Fibroblast of skin of back (primary cell): ENCODE data around the gene PRDM1.

Experiments used
- DNase-seq: peaks from one replicate; pipeline ENCODE4 v3.0.0-alpha.2; 2013

The PRDM1 gene

DNA sequence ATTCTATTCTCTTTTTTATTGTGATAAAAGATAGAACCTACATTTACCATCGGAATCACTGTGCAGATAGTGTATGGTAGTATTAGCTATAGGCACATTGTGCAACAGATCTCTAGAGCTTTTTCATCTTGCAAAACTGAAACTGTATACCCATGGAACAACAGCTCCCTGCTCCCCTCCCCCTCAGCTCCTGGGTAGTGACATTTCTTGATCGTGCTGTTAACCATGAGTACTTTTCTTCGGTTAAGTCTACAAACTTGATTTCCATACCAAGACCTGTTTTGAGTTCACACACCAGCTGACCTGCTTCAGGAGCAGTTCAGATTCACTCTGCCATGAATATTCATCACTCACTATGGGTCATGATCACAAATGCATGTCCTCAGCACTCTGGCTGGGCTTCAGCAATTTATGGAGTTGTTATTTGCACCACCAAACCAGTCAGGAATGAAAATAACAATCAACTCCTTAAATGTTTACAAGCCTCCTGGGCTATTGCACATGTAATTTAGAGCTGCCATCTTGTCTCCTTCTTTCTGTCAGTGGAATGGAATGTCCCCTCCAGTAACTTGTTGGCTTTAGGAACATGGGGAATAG lies 32.8 kb downstream of the PRDM1 start:
- DNase-seq, result no peak

- peak; percentile 60 for DNase-seq
Measured at GRCh38 chr6:106119546-106119945, 33.4 kb downstream of the PRDM1 start.

DNA sequence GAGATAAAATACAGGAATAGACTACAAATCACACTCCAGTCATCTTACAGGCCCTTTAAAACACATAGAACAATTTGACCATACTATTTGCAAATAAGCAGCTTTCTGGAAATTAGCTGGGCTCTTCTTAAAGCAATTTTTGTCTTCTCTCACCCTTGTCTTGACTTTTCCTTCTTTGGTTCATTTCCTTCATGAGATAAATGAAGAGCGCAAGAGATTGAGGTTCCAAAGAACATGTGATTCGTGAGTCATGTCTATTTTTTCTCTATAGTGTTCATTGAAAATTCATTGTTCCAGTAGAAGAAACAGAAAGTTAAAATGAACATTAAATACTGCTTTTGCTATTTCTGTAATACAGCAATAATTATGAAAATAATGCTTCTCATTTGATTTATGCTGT lies 33.9 kb downstream of the PRDM1 start:
- DNase-seq, result no peak

- DNase-seq, result no peak
Measured at GRCh38 chr6:106120406-106120805, 34.3 kb downstream of the PRDM1 start.

DNA sequence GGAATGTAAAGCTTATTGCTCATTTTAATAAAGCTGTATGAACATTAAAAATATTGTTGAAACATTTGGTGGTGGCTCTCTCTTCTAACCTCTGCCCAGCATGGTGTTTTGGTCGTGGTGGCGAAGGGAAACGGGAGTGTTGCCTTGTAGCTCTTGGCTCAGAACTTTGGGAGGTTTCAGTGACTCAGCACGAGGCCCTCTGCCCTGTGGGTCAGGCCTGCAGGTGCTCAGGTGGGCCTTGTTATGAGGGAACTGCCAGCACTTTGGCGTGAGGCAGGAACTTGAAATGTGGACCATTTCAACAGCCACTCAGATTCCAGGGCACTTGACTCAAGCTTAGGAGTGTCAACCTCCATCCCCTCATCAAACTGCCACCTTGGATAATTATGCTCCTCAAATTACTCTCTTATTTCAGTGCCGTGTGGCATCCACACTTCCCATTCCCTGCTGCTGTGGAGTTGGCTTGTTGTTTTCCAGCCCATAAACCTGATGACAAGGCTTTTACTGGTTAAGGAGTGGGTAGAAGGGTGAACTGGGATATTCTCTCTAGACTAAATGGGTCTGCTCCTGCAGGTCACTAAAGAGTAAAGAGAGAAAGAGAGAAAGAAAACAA lies 36.3 kb downstream of the PRDM1 start:
- no peak for DNase-seq

- DNase-seq, result no peak
Measured at GRCh38 chr6:106122938-106123656, 37.0 kb downstream of the PRDM1 start.

- no peak for DNase-seq
Measured at GRCh38 chr6:106124015-106124414, 37.9 kb downstream of the PRDM1 start.

- no peak for DNase-seq
Measured at GRCh38 chr6:106124437-106125430, 38.6 kb downstream of the PRDM1 start.

GRCh38 chr6:106125925-106126435 lies 39.8 kb downstream of the PRDM1 start:
- no peak for DNase-seq

DNA sequence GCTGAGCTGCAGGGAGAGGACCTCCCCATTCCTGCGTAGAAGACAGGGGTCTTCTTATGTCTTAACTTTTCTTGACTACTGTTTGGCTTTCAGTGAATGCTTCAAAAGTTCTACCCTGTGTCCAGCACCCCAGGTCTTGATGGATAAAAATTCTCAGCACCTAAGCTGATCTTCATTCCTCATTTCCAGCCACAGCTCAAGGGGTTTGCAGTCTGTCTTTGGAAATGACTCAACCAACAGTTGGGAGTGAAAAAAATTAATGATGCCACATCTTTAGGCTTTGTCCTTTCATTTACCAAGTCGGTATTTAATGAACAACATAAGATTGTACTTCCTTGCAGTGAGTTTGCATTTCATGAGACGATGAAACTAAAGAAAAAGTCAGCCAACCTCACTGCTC lies 40.3 kb downstream of the PRDM1 start:
- no peak for DNase-seq

DNA sequence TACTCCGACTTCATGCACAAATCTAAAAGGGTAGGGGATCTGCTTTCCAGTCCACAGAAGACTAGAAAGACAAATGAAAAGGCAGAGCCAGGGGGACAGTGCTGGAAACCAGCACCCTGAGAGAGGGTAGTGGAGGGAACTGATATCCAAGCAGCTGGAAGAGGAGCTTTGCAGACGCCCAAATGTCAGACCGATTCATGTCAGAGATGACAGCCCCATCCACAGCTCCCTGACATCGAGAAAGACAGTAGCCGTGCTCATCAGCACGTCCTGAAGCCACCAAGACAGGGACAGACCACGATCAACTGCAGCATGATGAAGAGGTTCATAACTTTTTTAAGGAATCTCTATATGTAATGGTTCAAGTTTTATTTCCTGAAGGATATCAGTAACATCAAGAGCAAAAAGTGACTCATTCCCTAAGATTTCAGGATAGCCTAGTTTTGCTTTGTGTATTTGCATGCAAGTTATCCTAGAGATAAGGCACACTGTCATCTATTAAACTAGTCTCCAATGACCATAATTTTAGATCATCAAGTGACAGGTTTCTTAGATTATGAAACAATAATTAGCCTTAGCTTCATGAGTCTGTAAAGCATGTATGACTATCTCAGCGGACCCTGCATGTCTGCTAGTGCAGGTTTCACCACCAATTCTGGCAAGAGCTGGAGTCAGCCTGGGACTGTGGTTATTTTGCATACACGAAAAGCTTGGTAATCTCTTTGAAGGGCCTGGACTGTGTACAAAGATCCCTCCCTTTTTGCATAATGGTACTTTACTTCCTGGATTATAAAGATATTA lies 43.0 kb downstream of the PRDM1 start:
- DNase-seq, result peak; percentile 76

DNA sequence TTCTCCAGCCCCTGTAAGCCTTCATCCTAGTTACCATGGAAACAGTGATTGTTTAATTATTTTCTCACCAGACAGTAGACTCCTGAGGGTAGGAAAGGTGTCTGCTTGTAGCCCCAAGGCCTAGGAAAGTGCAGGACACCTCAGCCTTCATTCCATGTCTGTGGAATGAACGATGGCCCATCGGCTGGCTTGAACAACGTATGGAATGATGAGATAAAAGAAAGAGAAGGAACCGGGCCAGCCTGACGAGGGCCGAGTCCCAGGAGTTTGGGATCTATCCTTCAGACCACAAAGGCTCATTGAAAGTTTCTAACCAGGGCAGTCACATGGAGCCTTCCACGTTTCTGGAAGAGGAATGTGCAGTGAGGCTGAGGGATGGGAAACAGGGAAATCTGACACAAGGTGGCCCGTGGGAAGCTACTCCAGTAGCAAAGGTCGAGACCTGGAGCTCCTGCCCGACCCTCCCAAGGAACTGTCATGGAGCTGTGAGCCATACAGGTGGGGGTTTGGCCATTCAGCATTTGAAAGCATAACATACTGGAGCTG lies 46.1 kb downstream of the PRDM1 start:
- no peak for DNase-seq

DNA sequence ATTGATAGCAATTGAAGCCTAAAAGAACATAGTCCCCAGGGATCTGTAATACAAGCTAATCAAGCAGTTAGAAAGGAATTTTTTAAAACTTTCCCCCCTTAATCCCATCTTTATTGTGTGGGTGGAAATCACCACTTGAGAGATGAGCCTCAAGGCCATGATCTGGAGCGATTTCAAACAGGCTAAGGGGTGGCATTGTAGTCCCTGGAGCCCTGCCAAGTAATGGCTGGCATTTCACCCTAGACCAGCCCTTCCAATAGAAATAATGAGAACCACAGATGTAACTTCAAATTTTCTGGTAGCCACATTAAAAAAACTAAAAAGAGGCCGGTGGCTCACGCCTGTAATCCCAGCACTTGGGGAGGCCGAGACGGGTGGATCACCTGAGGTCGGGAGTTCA lies 46.9 kb downstream of the PRDM1 start:
- no peak for DNase-seq

DNA sequence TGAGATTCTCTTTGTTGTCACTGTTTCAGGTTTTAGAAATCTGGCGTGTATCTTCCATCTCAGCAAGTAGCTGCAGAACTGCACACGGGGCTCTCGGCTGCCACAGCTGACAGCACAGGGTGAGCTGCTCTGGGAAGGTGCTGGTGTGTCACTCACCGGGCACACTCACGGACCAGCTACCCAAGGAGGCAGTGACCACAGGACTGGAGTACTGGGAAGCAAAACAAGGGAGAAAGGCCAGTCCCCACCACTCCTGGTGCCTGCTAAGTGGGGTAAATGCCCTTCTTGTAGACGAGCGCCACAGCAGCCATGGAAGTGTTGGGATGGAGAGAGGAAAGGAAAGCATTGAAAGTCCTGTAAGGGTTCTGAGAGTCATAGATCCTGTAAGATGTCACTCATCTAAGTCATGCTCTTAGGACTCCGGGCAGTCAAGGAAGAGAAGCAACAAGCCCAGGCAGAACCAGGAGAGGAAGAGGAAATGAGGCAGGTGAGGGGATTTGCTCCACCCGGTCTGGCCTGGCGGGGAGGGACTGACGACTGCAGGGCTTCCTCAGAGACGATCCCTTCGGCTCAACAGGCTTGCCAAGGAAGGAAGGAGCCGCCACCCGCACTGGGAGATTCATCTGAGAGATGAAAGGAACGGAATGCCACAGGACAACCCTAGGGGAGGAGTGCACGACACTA lies 48.1 kb downstream of the PRDM1 start:
- DNase-seq, result no peak

GRCh38 chr6:106134906-106135634 lies 48.9 kb downstream of the PRDM1 start:
- DNase-seq, result peak; percentile 24

- DNase-seq, result no peak
Measured at GRCh38 chr6:106135911-106136571, 49.9 kb downstream of the PRDM1 start.

DNA sequence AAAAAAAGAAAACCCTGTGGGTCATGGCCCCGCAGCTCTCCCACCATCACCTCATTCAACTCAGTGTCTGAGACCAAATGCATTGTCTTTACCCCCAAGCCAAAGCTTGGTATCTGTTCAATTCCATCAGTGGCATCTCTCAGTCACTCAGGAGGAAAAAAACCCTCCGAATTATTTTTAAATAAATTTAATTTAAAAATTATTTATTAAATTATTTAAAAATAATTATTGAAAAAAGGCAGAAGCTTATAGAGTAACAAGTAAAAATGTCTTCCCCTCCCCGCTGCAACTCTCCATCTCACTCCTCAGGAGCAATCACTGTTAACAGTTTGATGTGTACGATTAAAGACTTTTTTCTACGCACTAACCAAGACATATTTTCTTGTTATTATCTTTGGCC lies 50.7 kb downstream of the PRDM1 start:
- DNase-seq, result no peak

- DNase-seq, result no peak
Measured at GRCh38 chr6:106138151-106138550, 52.0 kb downstream of the PRDM1 start.

DNA sequence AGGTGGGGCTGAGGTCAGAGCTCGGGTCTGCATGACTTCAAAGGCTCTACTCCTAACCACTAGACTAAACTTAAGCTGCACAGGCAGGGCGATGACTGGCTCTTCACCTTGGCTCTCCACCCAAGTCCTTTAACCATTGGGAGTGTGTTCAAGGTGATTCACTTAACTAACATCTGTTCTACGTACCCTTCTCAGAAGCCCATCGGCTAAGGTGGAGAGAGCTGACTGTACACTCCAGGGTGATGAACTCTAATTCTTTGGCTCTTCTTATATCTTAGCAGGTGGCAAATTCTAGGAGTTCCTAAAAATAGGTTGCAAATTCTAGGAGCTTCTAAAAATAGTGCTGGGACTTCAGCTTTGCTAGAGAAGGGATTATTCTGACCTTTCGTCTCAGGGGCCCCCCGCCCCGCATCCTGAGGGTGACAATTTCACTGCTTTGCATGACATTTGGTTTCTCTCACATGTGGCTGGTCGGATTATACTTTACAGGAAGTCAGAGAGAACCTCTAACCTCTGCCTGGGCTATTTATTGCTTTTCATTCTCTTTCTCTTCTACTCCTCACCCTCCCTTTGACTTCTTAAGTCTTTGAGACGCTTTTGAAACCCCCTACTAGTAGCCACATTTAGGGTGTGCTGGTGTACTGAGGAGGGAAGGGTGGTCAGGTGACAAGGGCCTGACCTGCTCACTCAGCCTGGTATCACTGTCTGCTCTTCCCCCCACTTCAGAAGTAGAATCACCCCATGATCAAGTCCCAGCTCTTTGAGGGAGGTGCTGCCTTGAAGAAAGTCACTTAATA lies 55.5 kb downstream of the PRDM1 start:
- DNase-seq, result no peak
